Measurements from ENCODE around the gene MESP1. TPM values are rescaled to one million over a fixed set of nuclear protein-coding genes. Genes with fewer than 3 reads are reported as not detected.
"Not testable (repeated sequence)": the region's sequence is repeated elsewhere in the genome, so short reads cannot be mapped to it uniquely, and the experiment has no call there.

The MESP1 gene, protein sequence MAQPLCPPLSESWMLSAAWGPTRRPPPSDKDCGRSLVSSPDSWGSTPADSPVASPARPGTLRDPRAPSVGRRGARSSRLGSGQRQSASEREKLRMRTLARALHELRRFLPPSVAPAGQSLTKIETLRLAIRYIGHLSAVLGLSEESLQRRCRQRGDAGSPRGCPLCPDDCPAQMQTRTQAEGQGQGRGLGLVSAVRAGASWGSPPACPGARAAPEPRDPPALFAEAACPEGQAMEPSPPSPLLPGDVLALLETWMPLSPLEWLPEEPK
- total RNA-seq, result 1 to 10 TPM; 2.9 to 4.6 TPM

DNA sequence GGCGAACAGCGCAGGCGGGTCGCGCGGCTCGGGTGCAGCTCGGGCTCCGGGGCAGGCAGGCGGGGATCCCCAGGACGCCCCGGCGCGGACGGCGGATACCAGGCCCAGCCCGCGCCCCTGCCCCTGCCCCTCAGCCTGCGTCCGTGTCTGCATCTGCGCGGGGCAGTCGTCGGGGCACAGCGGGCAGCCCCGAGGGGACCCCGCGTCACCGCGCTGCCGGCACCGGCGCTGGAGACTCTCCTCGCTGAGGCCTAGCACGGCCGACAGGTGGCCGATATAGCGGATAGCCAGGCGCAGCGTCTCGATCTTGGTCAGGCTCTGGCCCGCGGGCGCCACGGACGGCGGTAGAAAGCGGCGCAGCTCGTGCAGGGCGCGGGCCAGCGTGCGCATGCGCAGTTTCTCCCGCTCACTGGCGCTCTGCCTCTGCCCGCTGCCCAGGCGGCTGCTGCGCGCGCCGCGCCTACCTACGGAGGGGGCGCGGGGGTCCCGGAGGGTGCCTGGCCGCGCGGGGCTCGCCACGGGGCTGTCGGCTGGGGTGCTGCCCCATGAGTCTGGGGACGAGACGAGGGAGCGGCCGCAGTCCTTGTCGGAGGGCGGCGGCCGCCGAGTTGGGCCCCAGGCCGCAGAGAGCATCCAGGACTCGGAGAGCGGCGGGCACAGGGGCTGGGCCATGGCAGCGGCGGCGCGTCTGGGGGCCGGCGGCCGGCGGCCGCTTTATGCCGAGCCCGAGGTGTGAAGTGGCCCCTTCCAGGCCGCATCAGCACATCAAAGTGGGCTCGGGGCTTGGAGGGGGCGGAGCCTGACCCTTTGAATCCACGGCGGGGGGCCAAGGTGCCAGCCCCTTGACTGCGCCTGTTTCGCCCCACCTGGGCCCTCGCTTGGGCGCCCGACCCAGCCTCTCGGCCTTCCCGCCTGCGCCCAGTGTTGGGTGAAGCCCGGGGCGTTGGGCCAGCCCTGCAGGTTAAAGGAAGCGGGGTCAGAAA is at the start of gene MESP1:
Gene MESP1, minus strand, starts transcription at position 690 of the 983 bp plus-strand sequence. Its CDS starts 18 bp downstream, at position 672.
- POLR2A ChIA-PET, result interaction anchor here (0.9 kb wide), 1 partner anchor 10 kb away, joined by 3 read pairs; no protein-coding TSS in a partner anchor
- Mint-ChIP-seq H3K4me1 (peaks cover 4% of the 10 kb centered on the region), H3K36me3 (ENCODE audit: low read depth) (no peaks in the 10 kb centered on the region), H3K9me3 (ENCODE audit: low read depth) (no peaks in the 10 kb centered on the region), H3K27me3 (peaks cover 11% of the 10 kb centered on the region), H3K27ac (no peak within 1 kb of the TSS), H3K4me3 (peak within 1 kb of the TSS; percentile 73)
- peak; percentile 93 for DNase-seq
- CTCF ChIA-PET, result interaction anchor here (0.9 to 7.2 kb wide), 9 partner anchors 10 to 138 kb away, joined by 3 to 41 read pairs (median 3); no protein-coding TSS in a partner anchor
- peak; percentile 94 for ATAC-seq
- intact Hi-C loops (cut with DNase I, micrococcal nuclease), result loop anchor here in 1 of 2 experiments (1.0 to 5.0 kb wide), 2 partner anchors 61 to 141 kb away; partner anchors contain the start of genes AP3S2, PEX11A and WDR93

DNA sequence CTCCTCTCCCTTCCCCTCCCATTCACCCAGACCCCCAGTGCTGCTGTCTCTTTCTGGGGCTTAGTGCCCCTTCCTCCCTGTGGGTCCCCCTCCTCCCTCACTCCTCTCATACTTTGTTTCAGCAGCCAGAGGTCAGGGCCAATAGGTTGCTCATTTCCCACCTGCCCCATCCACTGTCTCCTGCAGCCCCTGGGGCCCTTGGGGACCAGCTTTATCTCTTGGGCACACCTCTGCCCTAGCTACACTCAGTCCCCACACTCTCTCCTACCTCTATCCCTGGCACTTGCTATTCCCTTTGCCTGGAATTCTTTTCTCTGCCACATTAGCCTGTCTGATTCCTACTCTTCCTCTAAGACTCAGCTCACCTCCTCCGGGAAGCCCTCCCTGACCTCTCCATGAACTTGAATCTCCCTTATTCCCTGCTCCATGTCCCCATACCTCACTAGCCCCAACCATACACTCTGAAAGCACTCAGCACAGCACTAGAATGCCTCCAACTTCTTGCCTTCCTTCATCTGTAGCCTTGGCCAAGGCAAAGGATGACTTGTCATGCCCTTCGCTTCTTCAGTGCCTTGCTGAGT is 49.0 kb upstream of the MESP1 start:
- H3K4me1 Mint-ChIP-seq, result no peaks in the 10 kb centered on the region
- intact Hi-C loops (cut with DNase I, micrococcal nuclease), result no loop called here
- H3K27me3 Mint-ChIP-seq, result peaks cover 5% of the 10 kb centered on the region
- H3K4me3 Mint-ChIP-seq, result no peak overlapping the region
- CTCF ChIA-PET, result no interaction called here
- DNase-seq, result no peak
- POLR2A ChIA-PET, result no interaction called here
- no peaks in the 10 kb centered on the region for H3K36me3 Mint-ChIP-seq (ENCODE audit: low read depth)
- peaks cover 11% of the 10 kb centered on the region for H3K9me3 Mint-ChIP-seq (ENCODE audit: low read depth)
- H3K27ac Mint-ChIP-seq, result no peak overlapping the region
- ATAC-seq, result no peak

DNA sequence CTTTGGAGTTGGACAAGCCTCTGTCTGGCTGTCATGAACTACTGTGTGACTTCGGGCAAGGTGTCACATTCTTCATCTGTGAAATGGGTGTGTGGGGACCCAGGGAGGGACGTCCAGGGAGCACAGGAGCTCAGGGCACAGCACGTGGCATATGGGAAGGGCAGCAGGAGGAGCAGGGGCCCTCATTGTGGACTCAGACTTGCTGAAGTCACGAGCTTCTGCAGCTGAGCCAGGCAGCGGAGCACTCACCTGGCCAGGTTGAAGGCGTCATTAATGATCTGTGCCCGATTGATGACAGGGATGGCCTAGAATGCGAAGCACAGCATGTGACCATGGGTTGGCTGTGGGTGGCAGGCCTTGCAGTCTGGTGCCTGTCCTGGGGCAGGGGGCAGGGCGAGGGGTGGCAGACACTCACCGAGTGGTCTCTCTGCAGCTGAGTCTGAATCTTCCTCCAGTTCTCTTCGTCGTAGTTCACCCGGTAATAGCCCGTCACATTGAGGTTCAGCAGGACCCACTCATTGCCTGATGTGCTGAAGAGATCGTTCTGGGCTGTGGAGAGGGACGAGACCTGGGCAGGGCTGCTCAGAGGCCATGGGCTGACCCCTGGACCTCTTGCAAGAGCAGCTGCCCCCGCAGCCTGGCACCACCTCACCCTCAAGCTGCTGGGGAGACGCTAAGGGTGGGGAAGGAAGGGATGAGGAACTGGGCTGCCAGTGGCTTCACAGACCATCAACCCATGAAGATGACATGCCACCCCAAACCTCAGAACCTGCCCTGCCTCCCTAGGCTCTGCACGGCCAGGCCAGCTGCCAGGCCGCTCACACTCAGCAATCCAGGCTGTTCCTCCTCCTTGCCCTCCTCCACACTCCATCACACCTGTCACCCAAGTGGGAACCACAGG is 48.2 kb upstream of the MESP1 start:
- DNase-seq (no peak), ATAC-seq (no peak)
- intact Hi-C loops (cut with DNase I, micrococcal nuclease), result no loop called here
- Mint-ChIP-seq H3K27me3 (peaks cover 5% of the 10 kb centered on the region), H3K4me3 (no peak overlapping the region), H3K4me1 (no peaks in the 10 kb centered on the region), H3K27ac (no peak overlapping the region), H3K36me3 (ENCODE audit: low read depth) (no peaks in the 10 kb centered on the region), H3K9me3 (ENCODE audit: low read depth) (peaks cover 11% of the 10 kb centered on the region)
- POLR2A ChIA-PET, result no interaction called here
- CTCF ChIA-PET, result no interaction called here

DNA sequence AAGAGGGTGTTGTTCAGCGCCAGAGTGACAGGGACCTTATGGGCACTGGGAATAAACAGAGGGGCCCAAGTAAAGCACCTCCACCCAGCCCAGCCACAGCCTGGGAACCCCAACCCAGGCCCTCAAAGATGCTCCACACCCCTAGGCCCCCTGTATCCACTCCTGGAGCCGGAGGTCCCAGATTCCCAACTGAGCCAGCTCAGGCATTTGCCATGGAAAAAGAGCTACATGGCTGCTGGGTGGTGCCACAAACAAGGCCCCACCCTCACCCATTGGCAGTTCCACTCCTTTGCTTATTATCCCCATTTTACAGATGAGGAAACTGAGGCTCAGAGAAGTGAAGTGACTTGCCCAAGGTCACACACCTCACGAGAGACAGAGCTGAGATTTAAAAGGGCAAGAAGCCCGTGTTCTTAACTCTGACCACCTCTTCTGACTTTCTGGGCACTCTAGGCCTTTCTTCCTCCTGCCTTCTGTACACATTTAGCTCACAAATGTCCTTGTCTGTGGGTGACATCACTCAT is 46.7 kb upstream of the MESP1 start:
- H3K27me3 Mint-ChIP-seq, result peaks cover 7% of the 10 kb centered on the region
- CTCF ChIA-PET, result interaction anchor here (0.7 to 1.3 kb wide), 3 partner anchors 77 to 740 kb away, joined by 3 to 4 read pairs (median 3); no protein-coding TSS in a partner anchor
- ATAC-seq, result no peak

DNA sequence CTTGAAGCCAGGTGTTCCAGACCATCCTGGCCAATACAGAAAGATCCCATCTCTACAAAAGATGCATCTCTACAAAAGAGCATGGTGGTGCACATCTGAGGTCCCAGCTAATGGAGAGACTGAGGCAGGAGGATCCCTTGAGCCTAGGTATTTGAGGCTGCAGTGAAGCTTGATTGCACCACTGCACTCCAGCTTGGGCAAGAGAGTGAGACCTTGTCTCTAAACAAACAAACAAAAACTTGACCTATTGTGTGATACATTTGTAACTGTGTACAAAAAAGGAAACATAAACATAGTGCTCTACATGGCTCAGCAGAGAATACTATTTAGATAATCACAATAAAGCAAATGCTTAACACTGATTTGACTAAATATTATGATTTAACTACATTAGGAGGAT is 44.9 kb upstream of the MESP1 start:
- Mint-ChIP-seq H3K4me1 (no peaks in the 10 kb centered on the region), H3K36me3 (ENCODE audit: low read depth) (no peaks in the 10 kb centered on the region), H3K4me3 (no peak overlapping the region), H3K27ac (no peak overlapping the region), H3K9me3 (ENCODE audit: low read depth) (peaks cover 11% of the 10 kb centered on the region), H3K27me3 (peaks cover 4% of the 10 kb centered on the region)
- ATAC-seq, result no peak
- POLR2A ChIA-PET, result no interaction called here
- no peak for DNase-seq
- intact Hi-C loops (cut with DNase I, micrococcal nuclease), result no loop called here
- CTCF ChIA-PET, result no interaction called here

More for the DNA sequence above, 46.7 kb upstream of the MESP1 start:
- H3K4me3 Mint-ChIP-seq, result no peak overlapping the region
- intact Hi-C loops (cut with DNase I, micrococcal nuclease), result no loop called here
- DNase-seq, result no peak
- H3K36me3 Mint-ChIP-seq (ENCODE audit: low read depth), result no peaks in the 10 kb centered on the region
- H3K27ac Mint-ChIP-seq, result no peak overlapping the region
- H3K4me1 Mint-ChIP-seq, result no peaks in the 10 kb centered on the region
- POLR2A ChIA-PET, result no interaction called here
- H3K9me3 Mint-ChIP-seq (ENCODE audit: low read depth), result peaks cover 11% of the 10 kb centered on the region

DNA sequence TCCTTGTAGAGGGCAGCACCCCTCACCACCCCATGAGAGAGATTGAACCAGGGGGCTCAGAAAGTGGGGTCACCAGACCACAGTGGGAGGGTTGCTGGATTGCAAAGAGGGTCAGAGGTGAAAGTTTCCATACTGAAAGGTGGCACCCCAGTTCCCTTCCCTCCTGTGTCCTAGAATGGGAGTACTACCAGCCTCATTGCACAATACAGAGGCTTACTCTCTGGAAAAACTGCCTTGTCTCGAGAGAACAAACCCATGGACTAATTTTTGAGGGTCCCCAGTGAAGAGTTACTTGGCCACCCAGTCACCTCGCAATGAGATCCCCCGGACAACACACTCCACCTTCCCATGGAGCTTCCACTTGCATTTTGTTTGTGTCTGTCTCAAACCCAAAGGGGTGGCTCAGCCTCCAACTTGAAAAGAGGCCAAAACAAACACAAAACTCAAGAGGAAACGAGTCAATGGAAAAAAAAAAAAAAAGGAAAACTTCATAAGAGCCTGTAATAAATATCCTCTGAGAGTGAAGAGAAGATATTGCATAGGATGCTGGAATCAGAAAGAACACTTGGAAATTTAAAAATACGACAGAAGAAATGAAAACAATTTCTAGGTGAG is 43.7 kb upstream of the MESP1 start:
- ChIA-PET POLR2A (no interaction called here), CTCF (interaction anchor here (0.6 kb wide), 1 partner anchor 351 kb away, joined by 3 read pairs; no protein-coding TSS in a partner anchor)
- H3K27me3 Mint-ChIP-seq, result peaks cover 2% of the 10 kb centered on the region
- no peak overlapping the region for H3K4me3 Mint-ChIP-seq
- H3K4me1 Mint-ChIP-seq, result no peaks in the 10 kb centered on the region
- H3K36me3 Mint-ChIP-seq (ENCODE audit: low read depth), result no peaks in the 10 kb centered on the region
- H3K9me3 Mint-ChIP-seq (ENCODE audit: low read depth), result peaks cover 11% of the 10 kb centered on the region
- ATAC-seq (no peak), DNase-seq (no peak)
- intact Hi-C loops (cut with DNase I, micrococcal nuclease), result loop anchor here in 1 of 2 experiments (5.0 kb wide), 1 partner anchor 67 kb away; no protein-coding TSS in a partner anchor
- H3K27ac Mint-ChIP-seq, result no peak overlapping the region

DNA sequence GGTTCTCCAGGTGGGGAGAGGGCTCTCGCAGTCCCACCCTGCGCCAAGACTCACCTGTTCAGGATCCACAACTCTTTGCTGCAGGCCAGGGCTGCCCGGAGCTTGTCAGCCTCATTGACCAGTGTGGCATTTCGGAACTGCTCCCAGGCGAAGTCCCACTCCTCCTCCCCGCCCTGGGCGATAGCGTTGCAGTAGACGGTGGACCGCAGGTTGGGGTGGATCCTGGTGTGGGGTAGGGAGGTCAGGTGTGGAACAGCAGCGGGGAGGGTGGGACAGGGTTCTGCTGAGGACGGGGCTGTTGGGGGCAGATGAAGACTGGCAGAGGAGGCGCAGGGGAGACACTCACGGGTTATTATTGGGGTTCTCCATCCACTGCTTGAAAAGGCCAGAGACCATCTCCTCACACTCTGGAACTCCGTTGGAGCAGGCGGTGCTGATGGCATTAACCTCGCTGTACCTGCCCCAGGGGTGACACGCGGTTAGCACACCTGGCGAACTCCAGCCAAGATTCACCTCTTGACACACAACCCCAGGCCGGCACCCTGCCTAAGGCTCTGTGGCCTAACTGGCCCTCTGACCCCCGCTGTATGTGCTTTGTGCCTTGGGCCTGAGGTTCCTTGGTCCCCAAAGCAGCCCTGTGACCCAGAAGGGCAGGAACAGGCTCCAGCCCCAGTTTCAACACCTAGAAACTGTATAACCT is 41.2 kb upstream of the MESP1 start:
- Mint-ChIP-seq H3K4me1 (no peaks in the 10 kb centered on the region), H3K9me3 (ENCODE audit: low read depth) (peaks cover 16% of the 10 kb centered on the region), H3K36me3 (ENCODE audit: low read depth) (no peaks in the 10 kb centered on the region), H3K27ac (no peak overlapping the region), H3K27me3 (peaks cover 4% of the 10 kb centered on the region), H3K4me3 (no peak overlapping the region)
- intact Hi-C loops (cut with DNase I, micrococcal nuclease), result loop anchor here in 1 of 2 experiments (5.0 kb wide), 1 partner anchor 65 kb away; no protein-coding TSS in a partner anchor
- ChIA-PET POLR2A (no interaction called here), CTCF (interaction anchor here (0.7 kb wide), 1 partner anchor 31 kb away, joined by 3 read pairs; no protein-coding TSS in a partner anchor)
- DNase-seq (no peak), ATAC-seq (no peak)

DNA sequence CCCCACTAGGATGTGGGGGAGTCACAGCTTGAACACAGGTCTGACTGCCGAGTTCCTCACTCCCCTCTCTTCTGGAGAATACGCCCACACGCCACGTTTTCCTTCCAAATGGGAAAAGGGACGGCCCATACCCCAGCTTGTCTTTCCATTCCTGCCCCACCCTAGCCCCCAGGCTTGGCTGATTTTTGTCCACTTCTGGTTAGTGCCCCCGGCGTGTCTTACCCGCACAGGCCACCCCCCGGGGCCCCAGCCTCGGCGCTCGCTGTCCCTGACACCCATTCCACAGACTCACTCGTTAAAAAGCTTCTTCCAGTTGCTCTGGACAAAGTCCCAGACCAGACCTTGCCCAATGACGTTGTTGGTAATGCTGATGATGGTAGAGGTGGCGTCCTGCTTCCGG is 39.6 kb upstream of the MESP1 start:
- Mint-ChIP-seq H3K36me3 (ENCODE audit: low read depth) (no peaks in the 10 kb centered on the region), H3K9me3 (ENCODE audit: low read depth) (peaks cover 7% of the 10 kb centered on the region), H3K27ac (no peak overlapping the region), H3K27me3 (peaks cover 4% of the 10 kb centered on the region), H3K4me3 (no peak overlapping the region), H3K4me1 (no peaks in the 10 kb centered on the region)
- ATAC-seq, result no peak
- ChIA-PET POLR2A (no interaction called here), CTCF (no interaction called here)
- no peak for DNase-seq
- intact Hi-C loops (cut with DNase I, micrococcal nuclease), result loop anchor here in 1 of 2 experiments (5.0 kb wide), 1 partner anchor 63 kb away; no protein-coding TSS in a partner anchor

DNA sequence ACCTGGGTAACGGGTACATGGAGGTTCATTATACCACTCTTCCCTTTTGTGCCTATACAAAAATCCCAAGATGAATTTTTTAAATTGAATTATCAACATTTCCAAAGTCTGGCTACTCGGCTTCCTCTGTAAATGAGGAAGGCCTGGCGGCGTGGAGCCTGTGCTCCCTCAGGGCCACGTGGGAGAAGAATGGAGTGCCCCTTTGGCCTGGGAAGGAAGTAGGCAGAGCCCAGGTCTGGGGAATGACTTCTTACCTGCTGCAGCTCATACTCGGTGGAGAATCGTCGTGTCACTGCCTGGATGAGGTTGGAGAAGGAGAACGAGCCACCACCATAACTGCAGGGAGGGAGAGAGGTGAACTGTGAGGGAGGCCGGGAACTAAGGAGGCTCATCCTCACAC is 39.2 kb upstream of the MESP1 start:
- Mint-ChIP-seq H3K4me3 (no peak overlapping the region), H3K36me3 (ENCODE audit: low read depth) (no peaks in the 10 kb centered on the region), H3K4me1 (no peaks in the 10 kb centered on the region), H3K27me3 (peaks cover 4% of the 10 kb centered on the region), H3K9me3 (ENCODE audit: low read depth) (peaks cover 6% of the 10 kb centered on the region), H3K27ac (no peak overlapping the region)
- CTCF ChIA-PET, result no interaction called here
- DNase-seq (no peak), ATAC-seq (no peak)
- POLR2A ChIA-PET, result no interaction called here
- intact Hi-C loops (cut with DNase I, micrococcal nuclease), result loop anchor here in 1 of 2 experiments (5.0 kb wide), 1 partner anchor 63 kb away; no protein-coding TSS in a partner anchor

DNA sequence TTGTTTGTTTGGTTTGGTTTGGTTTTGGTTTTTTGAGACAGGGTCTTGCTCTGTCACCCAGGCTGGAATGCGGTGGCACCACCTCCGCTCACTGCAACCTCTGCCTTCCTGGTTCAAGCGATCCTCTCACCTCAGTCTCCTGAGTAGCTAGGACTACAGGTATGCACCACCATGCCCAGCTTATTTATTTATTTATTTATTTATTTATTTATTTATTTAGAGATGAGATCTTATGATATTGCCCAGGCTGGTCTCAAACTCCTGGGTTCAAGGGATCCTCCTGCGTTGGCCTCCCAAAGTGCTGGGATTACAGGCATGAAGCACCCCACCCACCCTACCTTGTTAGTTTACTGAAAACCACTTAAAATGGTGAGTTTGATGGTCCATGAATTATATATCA is 37.5 kb upstream of the MESP1 start:
- ATAC-seq; H3K27ac Mint-ChIP-seq; intact Hi-C loops (cut with DNase I, micrococcal nuclease); H3K4me3 Mint-ChIP-seq; DNase-seq; H3K36me3 Mint-ChIP-seq (ENCODE audit: low read depth); H3K27me3 Mint-ChIP-seq; H3K4me1 Mint-ChIP-seq; POLR2A ChIA-PET; H3K9me3 Mint-ChIP-seq (ENCODE audit: low read depth): not testable (repeated sequence)
- CTCF ChIA-PET, result interaction anchor here (0.6 kb wide), 1 partner anchor 1120 kb away, joined by 3 read pairs; no protein-coding TSS in a partner anchor
